Duodenal mucosa (tissue), 2 donors: ENCODE results near the gene ATP12A.

Experiments
- H3K27ac ChIP-seq: one replicate; pipeline ENCODE4 v1.7.0; 2013; ENCODE audit warnings: low read depth, low read length
- H3K27me3 ChIP-seq, 2 donors: one replicate each; pipeline ENCODE4 v1.7.0; 2013; ENCODE audit warnings: low read length in 2 of 2, control low read depth in 1 of 2; ENCODE audit not compliant: insufficient read depth in 2 of 2, control insufficient read depth in 1 of 2
- H3K36me3 ChIP-seq, 2 donors: one replicate each; pipeline ENCODE4 v1.7.0; 2013; ENCODE audit warnings: low read length in 2 of 2, control low read depth in 1 of 2; ENCODE audit not compliant: insufficient read depth in 2 of 2, control insufficient read depth in 1 of 2
- H3K4me1 ChIP-seq, 2 donors: one replicate each; pipeline ENCODE4 v1.7.0; 2013; ENCODE audit warnings: low read length in 2 of 2, control low read depth in 1 of 2; ENCODE audit not compliant: insufficient read depth in 2 of 2, control insufficient read depth in 1 of 2
- H3K4me3 ChIP-seq, 2 donors: one replicate each; pipeline ENCODE4 v1.7.0; 2013; ENCODE audit warnings: low read length in 2 of 2, low read depth in 1 of 2
- H3K9ac ChIP-seq, 2 donors: one replicate each; pipeline ENCODE4 v1.7.0; 2013; ENCODE audit warnings: low read length in 2 of 2, low read depth in 1 of 2
- H3K9me3 ChIP-seq, 2 donors: one replicate each; pipeline ENCODE4 v1.7.0; 2013; ENCODE audit warnings: low read length in 2 of 2, control low read depth in 1 of 2; ENCODE audit not compliant: control insufficient read depth in 1 of 2

Gene ATP12A

GRCh38 chr13:24672141-24673132 is 7.8 kb upstream of the ATP12A start:
- Histone ChIP-seq H3K36me3 (no peaks in the 10 kb centered on the region), H3K9ac (no peak overlapping the region), H3K4me1 (peaks cover 5 to 18% of the 10 kb centered on the region in 2 donors), H3K27me3 (peaks cover 3 to 5% of the 10 kb centered on the region in 2 donors), H3K27ac (no peak overlapping the region), H3K4me3 (no peak overlapping the region), H3K9me3 (no peaks in the 10 kb centered on the region)

- Histone ChIP-seq H3K9ac (no peak overlapping the region), H3K27me3 (peaks cover 14 to 16% of the 10 kb centered on the region in 2 donors), H3K27ac (no peak overlapping the region), H3K4me3 (no peak overlapping the region), H3K36me3 (no peaks in the 10 kb centered on the region), H3K4me1 (peaks cover 5 to 6% of the 10 kb centered on the region in 2 donors), H3K9me3 (no peaks in the 10 kb centered on the region)
These were observed 4.2 kb upstream of the ATP12A start for GRCh38 chr13:24675806-24676570.

- H3K27ac ChIP-seq = no peak overlapping the region
- H3K9me3 ChIP-seq = no peaks in the 10 kb centered on the region
- no peak overlapping the region for H3K9ac ChIP-seq
- peaks cover 0 to 3% of the 10 kb centered on the region in 2 donors for H3K4me1 ChIP-seq
- no peak overlapping the region for H3K4me3 ChIP-seq
- no peaks in the 10 kb centered on the region for H3K36me3 ChIP-seq
- H3K27me3 ChIP-seq = peaks cover 17 to 23% of the 10 kb centered on the region in 2 donors
These were observed 2.1 kb upstream of the ATP12A start for GRCh38 chr13:24678151-24678550.

GRCh38 chr13:24679686-24680085 is 522 bp upstream of the ATP12A start:
- Histone ChIP-seq H3K27me3 (peaks cover 17 to 23% of the 10 kb centered on the region in 2 donors), H3K9me3 (no peaks in the 10 kb centered on the region), H3K27ac (no peak overlapping the region), H3K4me1 (peaks cover 3 to 8% of the 10 kb centered on the region in 2 donors), H3K4me3 (peak overlapping the region in 1 of 2 donors; percentile 46), H3K9ac (no peak overlapping the region), H3K36me3 (no peaks in the 10 kb centered on the region)

- no peaks in the 10 kb centered on the region for H3K36me3 ChIP-seq
- peaks cover 5 to 8% of the 10 kb centered on the region in 2 donors for H3K4me1 ChIP-seq
- no peak overlapping the region for H3K9ac ChIP-seq
- no peak overlapping the region for H3K27ac ChIP-seq
- no peaks in the 10 kb centered on the region for H3K9me3 ChIP-seq
- no peak overlapping the region for H3K4me3 ChIP-seq
- peaks cover 17 to 23% of the 10 kb centered on the region in 2 donors for H3K27me3 ChIP-seq
These were observed 855 bp downstream of the ATP12A start for GRCh38 chr13:24680921-24681604.

DNA sequence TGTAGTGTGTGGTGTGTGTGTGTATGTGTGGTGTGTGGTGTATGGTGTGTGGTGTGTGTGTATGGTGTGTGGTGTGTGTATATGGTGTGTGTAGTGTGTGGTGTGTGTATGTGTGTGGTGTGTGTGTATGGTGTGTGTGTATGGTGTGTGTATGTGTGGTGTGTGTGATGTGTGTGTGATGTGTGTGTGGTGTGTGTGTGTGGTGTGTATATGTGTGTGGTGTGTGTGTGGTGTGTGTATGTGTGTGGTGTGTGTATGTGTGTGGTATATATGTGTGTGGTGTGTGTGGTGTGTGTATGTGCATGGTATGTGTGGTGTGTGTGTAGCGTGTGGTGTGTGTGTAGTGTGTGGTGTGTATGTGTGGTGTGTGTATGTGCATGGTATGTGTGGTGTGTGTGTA is 1.7 kb downstream of the ATP12A start:
- no peak overlapping the region for H3K27ac ChIP-seq
- H3K27me3 ChIP-seq = peaks cover 15 to 23% of the 10 kb centered on the region in 2 donors
- H3K4me3 ChIP-seq = no peak overlapping the region
- H3K4me1 ChIP-seq = peaks cover 5 to 8% of the 10 kb centered on the region in 2 donors
- H3K36me3 ChIP-seq = no peaks in the 10 kb centered on the region
- H3K9me3 ChIP-seq = no peaks in the 10 kb centered on the region
- H3K9ac ChIP-seq = no peak overlapping the region

DNA sequence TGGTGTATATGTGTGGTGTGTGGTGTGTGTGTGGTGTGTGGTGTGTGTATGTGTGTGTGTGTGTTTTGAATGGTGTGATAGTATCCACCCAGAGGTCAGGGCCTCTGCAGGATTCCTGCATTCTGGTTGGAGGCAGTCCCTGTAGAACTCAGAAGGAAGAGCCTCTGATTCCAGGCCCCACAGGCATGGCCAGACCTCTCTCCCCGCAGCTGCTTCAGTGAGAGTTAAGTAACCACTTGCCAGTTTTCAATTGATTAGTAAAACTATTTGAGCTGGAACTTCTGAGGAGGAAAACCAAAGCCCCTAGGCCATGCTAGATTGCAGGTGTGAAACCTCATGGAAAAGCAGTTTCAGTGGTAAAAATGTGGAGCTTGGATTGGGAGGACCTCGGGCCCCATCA is 2.1 kb downstream of the ATP12A start:
- no peak overlapping the region for H3K9ac ChIP-seq
- H3K27ac ChIP-seq = no peak overlapping the region
- H3K4me1 ChIP-seq = peaks cover 5 to 8% of the 10 kb centered on the region in 2 donors
- no peaks in the 10 kb centered on the region for H3K9me3 ChIP-seq
- H3K36me3 ChIP-seq = no peaks in the 10 kb centered on the region
- peaks cover 15 to 19% of the 10 kb centered on the region in 2 donors for H3K27me3 ChIP-seq
- H3K4me3 ChIP-seq = no peak overlapping the region

DNA sequence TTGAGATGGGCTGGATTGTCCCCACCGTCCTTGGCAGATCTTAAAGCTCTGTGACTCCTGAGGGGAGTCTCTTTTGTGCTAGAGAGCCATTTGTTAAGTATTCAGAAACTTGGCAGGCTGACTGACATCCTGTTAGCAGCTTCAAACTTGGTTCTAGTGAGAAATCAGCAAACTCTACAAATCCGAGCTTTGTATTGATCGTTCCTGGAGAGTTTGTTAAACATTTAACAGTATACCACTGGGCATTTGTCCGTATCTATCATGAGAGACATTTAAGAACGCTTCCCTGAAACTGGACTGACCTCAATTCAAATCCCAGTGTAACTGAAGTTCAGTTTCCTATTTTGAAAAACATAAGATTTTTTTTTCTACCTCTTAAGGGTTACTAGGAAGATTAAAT is 3.1 kb downstream of the ATP12A start:
- Histone ChIP-seq H3K9ac (no peak overlapping the region), H3K27ac (no peak overlapping the region), H3K36me3 (no peaks in the 10 kb centered on the region), H3K9me3 (no peaks in the 10 kb centered on the region), H3K4me3 (no peak overlapping the region), H3K27me3 (peaks cover 15 to 17% of the 10 kb centered on the region in 2 donors), H3K4me1 (peaks cover 5 to 8% of the 10 kb centered on the region in 2 donors)

GRCh38 chr13:24683838-24684599 is 3.8 kb downstream of the ATP12A start:
- H3K9ac ChIP-seq = no peak overlapping the region
- no peak overlapping the region for H3K27ac ChIP-seq
- H3K27me3 ChIP-seq = peaks cover 15 to 22% of the 10 kb centered on the region in 2 donors

More at GRCh38 chr13:24683838-24684599, 3.8 kb downstream of the ATP12A start:
- Histone ChIP-seq H3K9me3 (no peaks in the 10 kb centered on the region), H3K36me3 (no peaks in the 10 kb centered on the region), H3K4me3 (no peak overlapping the region), H3K4me1 (peaks cover 5 to 8% of the 10 kb centered on the region in 2 donors)
